ENCODE results near the gene COL23A1.

The COL23A1 gene

DNA sequence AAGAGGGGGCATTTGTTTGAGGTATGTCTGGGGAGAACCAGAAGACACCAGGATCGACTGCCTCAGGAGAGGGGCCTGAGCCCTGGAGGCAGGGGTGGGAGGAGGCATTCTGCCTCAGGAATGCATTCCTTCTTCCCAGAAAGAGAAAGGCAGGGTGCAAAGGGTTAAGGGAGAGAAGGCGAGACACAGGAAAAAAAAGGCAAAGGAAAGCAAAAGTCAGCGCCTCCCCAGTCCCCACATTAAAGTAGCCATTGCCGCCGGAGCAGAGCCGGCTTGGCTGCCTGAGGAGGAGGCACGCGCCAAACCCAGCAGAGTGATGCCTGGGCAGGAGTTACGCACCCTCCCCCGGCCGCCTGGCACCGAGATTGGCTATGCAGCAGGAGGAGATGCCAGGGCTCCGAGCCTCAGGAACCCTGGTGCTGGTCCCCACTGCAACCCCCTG lies 233.7 kb downstream of the COL23A1 start:
- Histone ChIP-seq H3K9ac (ENCODE audit: low read depth, low read length, poor library complexity) (peak overlapping the region; percentile 60), H2BK120ac (ENCODE audit: low read depth, low read length) (no peak overlapping the region), H2BK5ac (ENCODE audit: low read length) (no peak overlapping the region), H2AFZ (ENCODE audit: low read length) (peak overlapping the region; percentile 3), H2BK12ac (ENCODE audit: low read length) (no peak overlapping the region), H3K9me3 (replicated peaks in 1 of 2; ENCODE audit: control insufficient read depth in 2 of 2, insufficient read depth in 1 of 2, low read depth in 1 of 2, low read length in 2 of 2) (no peaks in the 10 kb centered on the region), H4K8ac (ENCODE audit: low read depth, low read length) (no peak overlapping the region), H3K23ac (ENCODE audit: low read depth, low read length, poor library complexity) (no peak overlapping the region), H3K36me3 (replicated peaks in 1 of 2; ENCODE audit: control insufficient read depth in 2 of 2, insufficient read depth in 2 of 2, low read length in 2 of 2) (no peaks in the 10 kb centered on the region), H3K27ac (replicated peaks; ENCODE audit: low read length) (peak overlapping the region; percentile 65), H2BK15ac (ENCODE audit: low read length) (no peak overlapping the region), H2AK5ac (ENCODE audit: low read depth, low read length) (no peak overlapping the region), H3K4me2 (ENCODE audit: insufficient read depth, low read length, poor library complexity, severe bottlenecking) (peak overlapping the region; percentile 78), H3K27me3 (ENCODE audit: control insufficient read depth in 3 of 3, insufficient read depth in 3 of 3, low read depth in 1 of 3, low read length in 3 of 3) (peaks cover 0 to 3% (median 0%) of the 10 kb centered on the region in 3 experiments), H3K18ac (ENCODE audit: low read length) (peak overlapping the region; percentile 88), H3K14ac (ENCODE audit: low read length) (no peak overlapping the region), H4K91ac (ENCODE audit: low read depth, low read length, poor library complexity) (no peak overlapping the region), H3K4me1 (ENCODE audit: control insufficient read depth in 2 of 2, insufficient read depth in 1 of 2, low read depth in 1 of 2, low read length in 2 of 2) (peaks cover 20 to 50% of the 10 kb centered on the region in 2 donors), H3K4ac (ENCODE audit: low read length) (no peak overlapping the region), H3K4me3 (ENCODE audit: low read length in 2 of 2) (peak overlapping the region in 1 of 2 donors; percentile 38), H3K79me1 (ENCODE audit: low read depth, low read length) (peaks cover 2% of the 10 kb centered on the region)
- WGBS, 2 donors (ENCODE audit: extremely low coverage in 2 of 2, insufficient read length in 2 of 2, insufficient replicate concordance in 1 of 2) = no CpG with 5 or more reads among the region's 13 CpGs
- peak; percentile 65 for DNase-seq (ENCODE audit: low spot score)

DNA sequence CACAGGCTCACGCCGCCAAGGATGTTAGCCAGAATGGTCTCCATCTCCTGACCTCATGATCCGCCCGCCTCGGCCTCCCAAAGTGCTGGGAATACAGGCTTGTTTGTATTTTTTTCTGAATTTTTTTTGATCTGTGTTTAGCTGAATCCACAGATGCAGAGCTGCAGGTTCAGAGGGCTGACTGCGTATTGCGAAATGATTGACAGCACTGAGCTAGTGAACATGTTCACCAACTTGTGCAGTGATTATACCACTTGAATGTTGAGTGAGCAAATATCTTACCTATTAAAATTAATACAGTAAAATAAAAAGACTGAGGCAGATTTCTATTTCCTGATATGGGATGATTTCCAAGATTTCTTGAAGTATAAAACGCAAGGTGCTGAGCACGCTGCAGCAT lies 234.5 kb downstream of the COL23A1 start:
- no peak overlapping the region for H2AK5ac ChIP-seq (ENCODE audit: low read depth, low read length)
- no peak overlapping the region for H2AFZ ChIP-seq (ENCODE audit: low read length)
- H3K27ac ChIP-seq (replicated peaks; ENCODE audit: low read length) = no peak overlapping the region
- no peak overlapping the region for H3K4ac ChIP-seq (ENCODE audit: low read length)
- no peak overlapping the region for H2BK5ac ChIP-seq (ENCODE audit: low read length)
- H3K9me3 ChIP-seq (replicated peaks in 1 of 2; ENCODE audit: control insufficient read depth in 2 of 2, insufficient read depth in 1 of 2, low read depth in 1 of 2, low read length in 2 of 2) = no peaks in the 10 kb centered on the region
- H3K23ac ChIP-seq (ENCODE audit: low read depth, low read length, poor library complexity) = no peak overlapping the region
- H3K9ac ChIP-seq (ENCODE audit: low read depth, low read length, poor library complexity) = no peak overlapping the region
- H3K4me3 ChIP-seq (ENCODE audit: low read length in 2 of 2) = peak overlapping the region in 1 of 2 donors; percentile 38
- no peak for DNase-seq (ENCODE audit: low spot score)
- no peaks in the 10 kb centered on the region for H3K36me3 ChIP-seq (replicated peaks in 1 of 2; ENCODE audit: control insufficient read depth in 2 of 2, insufficient read depth in 2 of 2, low read length in 2 of 2)
- no peak overlapping the region for H2BK120ac ChIP-seq (ENCODE audit: low read depth, low read length)
- H3K27me3 ChIP-seq (ENCODE audit: control insufficient read depth in 3 of 3, insufficient read depth in 3 of 3, low read depth in 1 of 3, low read length in 3 of 3) = peaks cover 0 to 3% (median 0%) of the 10 kb centered on the region in 3 experiments
- H3K4me1 ChIP-seq (ENCODE audit: control insufficient read depth in 2 of 2, insufficient read depth in 1 of 2, low read depth in 1 of 2, low read length in 2 of 2) = peaks cover 20 to 56% of the 10 kb centered on the region in 2 donors
- peaks cover 2% of the 10 kb centered on the region for H3K79me1 ChIP-seq (ENCODE audit: low read depth, low read length)
- H2BK12ac ChIP-seq (ENCODE audit: low read length) = no peak overlapping the region
- no peak overlapping the region for H3K4me2 ChIP-seq (ENCODE audit: insufficient read depth, low read length, poor library complexity, severe bottlenecking)
- no peak overlapping the region for H4K91ac ChIP-seq (ENCODE audit: low read depth, low read length, poor library complexity)
- no peak overlapping the region for H3K14ac ChIP-seq (ENCODE audit: low read length)
- no peak overlapping the region for H4K8ac ChIP-seq (ENCODE audit: low read depth, low read length)
- no CpG with 5 or more reads among the region's 9 CpGs for WGBS, 2 donors (ENCODE audit: extremely low coverage in 2 of 2, insufficient read length in 2 of 2, insufficient replicate concordance in 1 of 2)
- no peak overlapping the region for H2BK15ac ChIP-seq (ENCODE audit: low read length)
- H3K18ac ChIP-seq (ENCODE audit: low read length) = no peak overlapping the region

- H3K27me3 ChIP-seq (ENCODE audit: control insufficient read depth in 3 of 3, insufficient read depth in 3 of 3, low read depth in 1 of 3, low read length in 3 of 3) = peaks cover 0 to 2% (median 0%) of the 10 kb centered on the region in 3 experiments
- no CpG with 5 or more reads among the region's 9 CpGs for WGBS, 2 donors (ENCODE audit: extremely low coverage in 2 of 2, insufficient read length in 2 of 2, insufficient replicate concordance in 1 of 2)
- no peak overlapping the region for H3K9ac ChIP-seq (ENCODE audit: low read depth, low read length, poor library complexity)
- H3K27ac ChIP-seq (replicated peaks; ENCODE audit: low read length) = no peak overlapping the region
- no peak overlapping the region for H4K91ac ChIP-seq (ENCODE audit: low read depth, low read length, poor library complexity)
- DNase-seq (ENCODE audit: low spot score) = no peak
- no peak overlapping the region for H2AFZ ChIP-seq (ENCODE audit: low read length)
- H4K8ac ChIP-seq (ENCODE audit: low read depth, low read length) = no peak overlapping the region
- no peak overlapping the region for H3K23ac ChIP-seq (ENCODE audit: low read depth, low read length, poor library complexity)
- no peaks in the 10 kb centered on the region for H3K9me3 ChIP-seq (replicated peaks in 1 of 2; ENCODE audit: control insufficient read depth in 2 of 2, insufficient read depth in 1 of 2, low read depth in 1 of 2, low read length in 2 of 2)
- H3K18ac ChIP-seq (ENCODE audit: low read length) = no peak overlapping the region
- no peak overlapping the region for H2BK15ac ChIP-seq (ENCODE audit: low read length)
- H2BK12ac ChIP-seq (ENCODE audit: low read length) = no peak overlapping the region
- no peak overlapping the region for H3K4me2 ChIP-seq (ENCODE audit: insufficient read depth, low read length, poor library complexity, severe bottlenecking)
- H2AK5ac ChIP-seq (ENCODE audit: low read depth, low read length) = no peak overlapping the region
- H3K4me1 ChIP-seq (ENCODE audit: control insufficient read depth in 2 of 2, insufficient read depth in 1 of 2, low read depth in 1 of 2, low read length in 2 of 2) = peaks cover 19 to 44% of the 10 kb centered on the region in 2 donors
- H2BK120ac ChIP-seq (ENCODE audit: low read depth, low read length) = no peak overlapping the region
- no peak overlapping the region for H3K14ac ChIP-seq (ENCODE audit: low read length)
- H3K4me3 ChIP-seq (ENCODE audit: low read length in 2 of 2) = no peak overlapping the region
- H3K79me1 ChIP-seq (ENCODE audit: low read depth, low read length) = peaks cover 2% of the 10 kb centered on the region
- H3K36me3 ChIP-seq (replicated peaks in 1 of 2; ENCODE audit: control insufficient read depth in 2 of 2, insufficient read depth in 2 of 2, low read length in 2 of 2) = no peaks in the 10 kb centered on the region
- H3K4ac ChIP-seq (ENCODE audit: low read length) = no peak overlapping the region
- H2BK5ac ChIP-seq (ENCODE audit: low read length) = no peak overlapping the region
Measured at GRCh38 chr5:178353461-178353860, 236.7 kb downstream of the COL23A1 start.

- H2AFZ ChIP-seq (ENCODE audit: low read length) = no peak overlapping the region
Measured at GRCh38 chr5:178352035-178352349, 238.2 kb downstream of the COL23A1 start.

More at GRCh38 chr5:178352035-178352349, 238.2 kb downstream of the COL23A1 start:
- Histone ChIP-seq H4K91ac (ENCODE audit: low read depth, low read length, poor library complexity) (no peak overlapping the region), H3K23ac (ENCODE audit: low read depth, low read length, poor library complexity) (no peak overlapping the region), H3K4ac (ENCODE audit: low read length) (no peak overlapping the region), H3K4me3 (ENCODE audit: low read length in 2 of 2) (no peak overlapping the region), H3K4me1 (ENCODE audit: control insufficient read depth in 2 of 2, insufficient read depth in 1 of 2, low read depth in 1 of 2, low read length in 2 of 2) (peaks cover 13 to 43% of the 10 kb centered on the region in 2 donors), H2BK5ac (ENCODE audit: low read length) (no peak overlapping the region), H2BK120ac (ENCODE audit: low read depth, low read length) (no peak overlapping the region), H4K8ac (ENCODE audit: low read depth, low read length) (no peak overlapping the region), H3K18ac (ENCODE audit: low read length) (no peak overlapping the region), H3K4me2 (ENCODE audit: insufficient read depth, low read length, poor library complexity, severe bottlenecking) (no peak overlapping the region), H3K14ac (ENCODE audit: low read length) (no peak overlapping the region), H3K27ac (replicated peaks; ENCODE audit: low read length) (no peak overlapping the region), H3K9ac (ENCODE audit: low read depth, low read length, poor library complexity) (no peak overlapping the region), H3K9me3 (replicated peaks in 1 of 2; ENCODE audit: control insufficient read depth in 2 of 2, insufficient read depth in 1 of 2, low read depth in 1 of 2, low read length in 2 of 2) (no peaks in the 10 kb centered on the region), H2AK5ac (ENCODE audit: low read depth, low read length) (no peak overlapping the region), H3K27me3 (ENCODE audit: control insufficient read depth in 3 of 3, insufficient read depth in 3 of 3, low read depth in 1 of 3, low read length in 3 of 3) (no peaks in the 10 kb centered on the region), H2BK15ac (ENCODE audit: low read length) (no peak overlapping the region), H3K79me1 (ENCODE audit: low read depth, low read length) (no peaks in the 10 kb centered on the region), H3K36me3 (replicated peaks in 1 of 2; ENCODE audit: control insufficient read depth in 2 of 2, insufficient read depth in 2 of 2, low read length in 2 of 2) (no peaks in the 10 kb centered on the region), H2BK12ac (ENCODE audit: low read length) (no peak overlapping the region)
- no peak for DNase-seq (ENCODE audit: low spot score)
- no CpG with 5 or more reads among the region's 8 CpGs for WGBS, 2 donors (ENCODE audit: extremely low coverage in 2 of 2, insufficient read length in 2 of 2, insufficient replicate concordance in 1 of 2)

Data from neuronal stem cell (in vitro differentiated cells).